Spleen (tissue), 11 donors: ENCODE results near the gene ALDH3B1. TPM values are rescaled to one million over a fixed set of nuclear protein-coding genes. Genes with fewer than 3 reads are reported as not detected.
"Not testable (repeated sequence)": the region's sequence is repeated elsewhere in the genome, so short reads cannot be mapped to it uniquely, and the experiment has no call there.

Experiments
- DNase-seq: peaks from one replicate; pipeline ENCODE4 v3.0.0-alpha.2; 2020
- H3K27ac ChIP-seq, 8 donors: fragments of 200-600 bp; sonication (generic) in 7 of 8; 1 replicate in 4 of 8; 2 replicates in 4 of 8; pipeline versions ENCODE4 v1.5.0 to v1.8.0; 2016 to 2021; ENCODE audit warnings: inconsistent platforms in 4 of 8, mild to moderate bottlenecking in 4 of 8, moderate library complexity in 1 of 8
- H3K27me3 ChIP-seq, 7 donors: fragments of 200-600 bp; sonication (generic) in 6 of 7; replicated peaks in 1 of 7; 1 replicate in 4 of 7; 2 replicates in 3 of 7; pipeline versions ENCODE4 v1.5.0 to v1.8.0; 2016 to 2021; ENCODE audit warnings: inconsistent platforms in 3 of 7, mild to moderate bottlenecking in 1 of 7
- H3K36me3 ChIP-seq, 6 donors: fragments of 200-600 bp; sonication (generic) in 5 of 6; 1 replicate in 4 of 6; 2 replicates in 2 of 6; pipeline versions ENCODE4 v1.5.0 to v1.8.0; 2016 to 2021; ENCODE audit warnings: inconsistent platforms in 2 of 6
- H3K4me1 ChIP-seq, 6 donors: fragments of 200-600 bp; sonication (generic) in 5 of 6; 1 replicate in 3 of 6; 2 replicates in 3 of 6; pipeline versions ENCODE4 v1.5.0 to v1.8.0; 2016 to 2021; ENCODE audit warnings: inconsistent platforms in 3 of 6
- H3K4me3 ChIP-seq, 8 donors: fragments of 200-600 bp; sonication (generic) in 7 of 8; 1 replicate in 4 of 8; 2 replicates in 4 of 8; pipeline versions ENCODE4 v1.5.0 to v1.8.0; 2016 to 2021; ENCODE audit warnings: inconsistent platforms in 4 of 8, mild to moderate bottlenecking in 4 of 8, moderate library complexity in 2 of 8
- H3K9me3 ChIP-seq, 8 donors: fragments of 200-600 bp; sonication (generic) in 7 of 8; 1 replicate in 4 of 8; 2 replicates in 4 of 8; pipeline versions ENCODE4 v1.5.0 to v1.8.0; 2016 to 2021; ENCODE audit warnings: inconsistent platforms in 4 of 8
- CTCF ChIP-seq, 11 experiments: fragments of 200-600 bp in 7 of 11; fragments of 450-650 bp in 4 of 11; sonication (generic) in 4 of 11; IDR thresholded peaks in 8 of 11; conservative IDR thresholded peaks in 3 of 11; 1 replicate in 7 of 11; 2 replicates in 4 of 11; pipeline versions ENCODE4 v1.4.0 to v1.8.0; 2016 to 2021; ENCODE audit warnings: antibody characterized with exemption in 11 of 11, inconsistent platforms in 4 of 11, mild to moderate bottlenecking in 1 of 11
- POLR2A ChIP-seq, 3 donors: fragments of 450-650 bp; IDR thresholded peaks; one replicate each; pipeline ENCODE4 v1.5.1; 2017; ENCODE audit warnings: antibody characterized with exemption in 3 of 3, mild to moderate bottlenecking in 1 of 3
- POLR2AphosphoS5 ChIP-seq, 3 donors: sonication (generic); formaldehyde crosslinking; IDR thresholded peaks; one replicate each; pipeline ENCODE4 v1.5.1; 2017; ENCODE audit warnings: antibody characterized with exemption in 3 of 3
- WGBS, 5 donors: extraction: QIAGEN DNeasy Blood & Tissue Kit in 3 of 5; methylation state at CpG; one replicate each; pipeline versions ENCODE4 v1.1.5 to v1.1.7; 2013 to 2018; 5-methylcytosine and 5-hydroxymethylcytosine counted together
- intact Hi-C: fragments of 100-400 bp; cut with DNase I; formaldehyde crosslinking; loops from one replicate; pipeline ENCODE4 v1.15.0; 2023; ENCODE audit warnings: low total_unique reads
- polyA plus RNA-seq, 3 donors: library from polyadenylated mRNA; stranded (reverse); fragments of 200-250 nt; gene quantifications; one replicate each; pipeline ENCODE4 v1.2.1, GENCODE V29; 2013
- total RNA-seq, 7 donors: library from RNA; depleted of rRNA in 3 of 7; stranded (reverse); fragments of >200 nt in 3 of 7; fragmentation: NEBNext Ultra II Directional in 4 of 7; extraction: Animal tissue kit (Norgen Biotek cat#: 25700) in 4 of 7; gene quantifications; one replicate each; pipeline versions ENCODE4 v1.1.0 to v1.2.1, GENCODE V29; 2016 to 2021
- donor health status: healthy with polysubstance abuse.
- donor health status: DM: no; HTN: no; CAD: no; lungs with moderate emphysema.
- donor health status: DM: no; HTN: no; CAD: no.
- donor health status: Bipolar disorder and iron deficiency.
- donor health status: healthy.
- donor health status: DM: no; HTN: no; CAD: no.
- donor health status: DM: yes; HTN: yes; CAD: no.

The ALDH3B1 gene
- total and polyA plus RNA-seq, 10 donors: 7.8 to 46.8 (median 32.0) TPM

- Histone ChIP-seq H3K4me1 (peaks cover 3 to 78% (median 63%) of the 10 kb centered on the region in 6 donors), H3K36me3 (peaks cover 0 to 95% (median 27%) of the 10 kb centered on the region in 6 donors), H3K27me3 (peaks cover 0 to 13% (median 4%) of the 10 kb centered on the region in 7 donors)
- H3K27ac ChIP-seq, H3K4me3 ChIP-seq, intact Hi-C loops, H3K9me3 ChIP-seq, DNase-seq: not testable (repeated sequence)
- WGBS, 5 donors: 67 to 88% (median 80%) methylated on average over 5 to 14 of the region's 14 CpGs
- TF ChIP-seq POLR2AphosphoS5 (IDR thresholded peaks at IDR 0.05): peak in 1 of 3 donors; percentile 62
These were observed 14.5 kb upstream of the ALDH3B1 start for GRCh38 chr11:67995579-67995978.

- peaks cover 0 to 98% (median 27%) of the 10 kb centered on the region in 6 donors for H3K36me3 ChIP-seq
- intact Hi-C loops: no loop called here
- TF ChIP-seq POLR2AphosphoS5 (IDR thresholded peaks at IDR 0.05): no peak
- no peak for TF ChIP-seq POLR2A (IDR thresholded peaks at IDR 0.05)
- no peak for TF ChIP-seq CTCF (IDR thresholded peaks at IDR 0.05 in 8 of 11, conservative IDR thresholded peaks at IDR 0.05 in 3 of 11)
- no peak for DNase-seq
- peaks cover 0 to 9% (median 4%) of the 10 kb centered on the region in 7 donors for H3K27me3 ChIP-seq
- no peak overlapping the region for H3K27ac ChIP-seq
- 87 to 93% (median 91%) methylated on average over 11 to 13 of the region's 13 CpGs for WGBS, 5 donors
- no peaks in the 10 kb centered on the region for H3K9me3 ChIP-seq
- no peak overlapping the region for H3K4me3 ChIP-seq
- H3K4me1 ChIP-seq: peaks cover 3 to 79% (median 66%) of the 10 kb centered on the region in 6 donors
These were observed 14.1 kb upstream of the ALDH3B1 start for GRCh38 chr11:67996051-67996450.

- Histone ChIP-seq H3K27me3 (peaks cover 0 to 1% (median 0%) of the 10 kb centered on the region in 7 donors), H3K9me3 (no peaks in the 10 kb centered on the region), H3K36me3 (peaks cover 0 to 98% (median 27%) of the 10 kb centered on the region in 6 donors), H3K4me1 (peaks cover 3 to 79% (median 70%) of the 10 kb centered on the region in 6 donors), H3K27ac (peak overlapping the region in 5 of 8 donors; percentile 8 to 64 (median 20)), H3K4me3 (peak overlapping the region in 1 of 8 donors; percentile 18)
- TF ChIP-seq POLR2AphosphoS5 (IDR thresholded peaks at IDR 0.05): peak; percentile 51 to 80 (median 55)
- TF ChIP-seq CTCF (IDR thresholded peaks at IDR 0.05 in 8 of 11, conservative IDR thresholded peaks at IDR 0.05 in 3 of 11): no peak
- 64 to 77% (median 74%) methylated on average over 31 to 41 of the region's 41 CpGs for WGBS, 5 donors
- intact Hi-C loops: no loop called here
- DNase-seq: peak; percentile 89
These were observed 13.3 kb upstream of the ALDH3B1 start for GRCh38 chr11:67996622-67997474.

GRCh38 chr11:67997475-67997921 is 12.6 kb upstream of the ALDH3B1 start:
- Histone ChIP-seq H3K4me1 (peaks cover 3 to 86% (median 77%) of the 10 kb centered on the region in 6 donors), H3K27ac (peak overlapping the region in 5 of 8 donors; percentile 8 to 64 (median 20)), H3K36me3 (peaks cover 0 to 99% (median 27%) of the 10 kb centered on the region in 6 donors), H3K27me3 (no peaks in the 10 kb centered on the region), H3K9me3 (no peaks in the 10 kb centered on the region), H3K4me3 (no peak overlapping the region)
- TF ChIP-seq POLR2AphosphoS5 (IDR thresholded peaks at IDR 0.05): peak in 2 of 3 donors; percentile 28 to 73
- no peak for TF ChIP-seq POLR2A (IDR thresholded peaks at IDR 0.05)
- DNase-seq: peak; percentile 82
- 87 to 93% (median 91%) methylated on average over 28 to 29 of the region's 29 CpGs for WGBS, 5 donors
- intact Hi-C loops: no loop called here
